Upper lobe of left lung (tissue), 4 donors: ENCODE results near the gene ABCC2.

Experiments
- CTCF ChIP-seq, 6 experiments: fragments of 450-650 bp in 4 of 6; fragments of 200-600 bp in 2 of 6; sonication (generic) in 2 of 6; IDR thresholded peaks; one replicate each; pipeline ENCODE4 v1.5.1; 2016 to 2019; ENCODE audit warnings: antibody characterized with exemption in 6 of 6
- EP300 ChIP-seq, 4 donors: sonication (generic); formaldehyde crosslinking; IDR thresholded peaks; one replicate each; pipeline ENCODE4 v1.5.1; 2017; ENCODE audit warnings: antibody characterized with exemption in 4 of 4, control low read depth in 2 of 4
- POLR2A ChIP-seq, 4 donors: fragments of 450-650 bp; IDR thresholded peaks; one replicate each; pipeline ENCODE4 v1.5.1; 2016 to 2017; ENCODE audit warnings: antibody characterized with exemption in 4 of 4, mild to moderate bottlenecking in 2 of 4

- no peak for TF ChIP-seq EP300 (IDR thresholded peaks at IDR 0.05)
- TF ChIP-seq CTCF (IDR thresholded peaks at IDR 0.05): no peak
- no peak for TF ChIP-seq POLR2A (IDR thresholded peaks at IDR 0.05)
Observed at GRCh38 chr10:99777918-99778714, 4.3 kb upstream of the ABCC2 start.
